Uterus (tissue), 2 donors: ENCODE data around the gene SYS1.

Source experiments
- POLR2A ChIP-seq, 2 donors: fragments of 450-650 bp; IDR thresholded peaks; one replicate each; pipeline ENCODE4 v1.6.1; 2016; ENCODE audit warnings: antibody characterized with exemption in 2 of 2, mild to moderate bottlenecking in 1 of 2, moderate library complexity in 1 of 2
- TF ChIP-seq, protein P1 (sequence below), 4 experiments: fragments of 200-600 bp in 2 of 4; fragments of 450-650 bp in 2 of 4; sonication (generic) in 2 of 4; IDR thresholded peaks; one replicate each; pipeline ENCODE4 v1.5.1; 2016 to 2019; ENCODE audit warnings: antibody characterized with exemption in 4 of 4, mild to moderate bottlenecking in 2 of 4, moderate library complexity in 1 of 4

DNA sequence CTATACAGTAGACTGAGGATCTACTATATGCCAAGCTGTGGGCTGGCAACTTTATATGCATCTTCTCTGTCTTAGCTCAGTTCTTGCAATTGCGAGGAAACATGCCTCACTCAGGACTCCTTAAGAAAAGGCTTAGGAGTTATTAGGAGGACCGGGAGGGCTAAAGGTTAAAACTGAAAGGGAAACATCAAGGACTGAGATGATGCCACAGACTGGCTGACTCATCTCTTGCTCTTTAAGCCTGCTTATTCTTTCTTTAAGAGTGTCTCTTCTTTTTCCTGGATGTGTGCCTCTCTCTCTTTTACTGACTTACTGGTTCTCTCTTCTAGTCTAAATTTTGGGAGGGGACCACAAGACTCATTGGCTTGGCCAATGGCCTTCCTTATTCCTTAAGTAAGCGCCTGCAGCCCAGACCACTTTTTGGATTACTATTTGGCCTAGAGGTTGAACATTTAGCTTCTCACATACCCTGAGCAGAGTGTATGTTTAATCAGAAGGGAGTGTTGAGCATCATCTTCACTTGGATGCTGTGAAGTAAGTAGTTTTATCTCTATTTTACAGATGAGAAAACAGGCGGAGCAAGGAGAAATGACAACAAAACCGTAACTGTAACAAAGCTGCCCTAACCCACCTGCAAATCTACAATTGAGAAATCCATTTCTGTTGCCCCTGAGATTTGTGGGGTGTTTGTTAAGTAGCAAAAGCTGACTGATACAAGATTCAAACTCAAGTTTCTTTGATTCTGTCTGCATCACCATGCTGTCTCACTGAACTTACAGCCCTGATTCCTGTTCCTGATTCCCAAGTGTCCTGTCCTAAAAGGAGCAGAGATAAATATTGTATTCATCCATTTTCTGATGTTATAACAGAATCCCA, 7.5 kb upstream of the SYS1 start:
- TF ChIP-seq, protein P1, sequence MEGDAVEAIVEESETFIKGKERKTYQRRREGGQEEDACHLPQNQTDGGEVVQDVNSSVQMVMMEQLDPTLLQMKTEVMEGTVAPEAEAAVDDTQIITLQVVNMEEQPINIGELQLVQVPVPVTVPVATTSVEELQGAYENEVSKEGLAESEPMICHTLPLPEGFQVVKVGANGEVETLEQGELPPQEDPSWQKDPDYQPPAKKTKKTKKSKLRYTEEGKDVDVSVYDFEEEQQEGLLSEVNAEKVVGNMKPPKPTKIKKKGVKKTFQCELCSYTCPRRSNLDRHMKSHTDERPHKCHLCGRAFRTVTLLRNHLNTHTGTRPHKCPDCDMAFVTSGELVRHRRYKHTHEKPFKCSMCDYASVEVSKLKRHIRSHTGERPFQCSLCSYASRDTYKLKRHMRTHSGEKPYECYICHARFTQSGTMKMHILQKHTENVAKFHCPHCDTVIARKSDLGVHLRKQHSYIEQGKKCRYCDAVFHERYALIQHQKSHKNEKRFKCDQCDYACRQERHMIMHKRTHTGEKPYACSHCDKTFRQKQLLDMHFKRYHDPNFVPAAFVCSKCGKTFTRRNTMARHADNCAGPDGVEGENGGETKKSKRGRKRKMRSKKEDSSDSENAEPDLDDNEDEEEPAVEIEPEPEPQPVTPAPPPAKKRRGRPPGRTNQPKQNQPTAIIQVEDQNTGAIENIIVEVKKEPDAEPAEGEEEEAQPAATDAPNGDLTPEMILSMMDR (IDR thresholded peaks at IDR 0.05) = no peak
- no peak for TF ChIP-seq POLR2A (IDR thresholded peaks at IDR 0.05)
